ENCODE measurements around the gene COBLL1.

COBLL1 gene

GRCh38 chr2:164816900-164817299 lies 24.7 kb downstream of the COBLL1 start:
- no peak for DNase-seq

GRCh38 chr2:164816046-164816445 lies 25.6 kb downstream of the COBLL1 start:
- no peak for DNase-seq

- DNase-seq, result no peak
These were observed 26.4 kb downstream of the COBLL1 start for GRCh38 chr2:164815071-164815793.

GRCh38 chr2:164813535-164813934 lies 28.1 kb downstream of the COBLL1 start:
- no peak for DNase-seq

GRCh38 chr2:164812378-164812777 lies 29.2 kb downstream of the COBLL1 start:
- no peak for DNase-seq

GRCh38 chr2:164811819-164812218 lies 29.8 kb downstream of the COBLL1 start:
- no peak for DNase-seq

GRCh38 chr2:164810843-164811242 lies 30.8 kb downstream of the COBLL1 start:
- DNase-seq, result no peak

- DNase-seq, result no peak
These were observed 32.8 kb downstream of the COBLL1 start for GRCh38 chr2:164808776-164809175.

GRCh38 chr2:164803776-164804466 lies 37.7 kb downstream of the COBLL1 start:
- DNase-seq, result no peak

- DNase-seq, result no peak
These were observed 39.4 kb downstream of the COBLL1 start for GRCh38 chr2:164802095-164802707.

- DNase-seq, result no peak
These were observed 41.1 kb downstream of the COBLL1 start for GRCh38 chr2:164800572-164800971.

- DNase-seq, result no peak
These were observed 44.0 kb downstream of the COBLL1 start for GRCh38 chr2:164797627-164798026.

- DNase-seq, result no peak
These were observed 44.6 kb downstream of the COBLL1 start for GRCh38 chr2:164796999-164797398.

GRCh38 chr2:164794432-164795231 lies 47.0 kb downstream of the COBLL1 start:
- DNase-seq, result no peak

- no peak for DNase-seq
These were observed 47.6 kb downstream of the COBLL1 start for GRCh38 chr2:164794016-164794415.

- DNase-seq, result no peak
These were observed 48.1 kb downstream of the COBLL1 start for GRCh38 chr2:164793529-164793928.

GRCh38 chr2:164792316-164793170 lies 49.1 kb downstream of the COBLL1 start:
- no peak for DNase-seq

GRCh38 chr2:164789968-164790367 lies 51.7 kb downstream of the COBLL1 start:
- no peak for DNase-seq

- DNase-seq, result no peak
These were observed 54.8 kb downstream of the COBLL1 start for GRCh38 chr2:164786787-164787186.

- DNase-seq, result no peak
These were observed 56.2 kb downstream of the COBLL1 start for GRCh38 chr2:164785457-164785856.

GRCh38 chr2:164784376-164784775 lies 57.2 kb downstream of the COBLL1 start:
- no peak for DNase-seq

GRCh38 chr2:164782323-164782722 lies 59.3 kb downstream of the COBLL1 start:
- no peak for DNase-seq

All from activated T-cell treated with anti-CD3 and anti-CD28 coated beads for 4 hours (primary cell).